Fibroblast of lung (primary cell): ENCODE data around the gene ZNF408. TPM values are rescaled to one million over a fixed set of nuclear protein-coding genes. Genes with fewer than 3 reads are reported as not detected.

Experiments used
- DNase-seq, 2 donors: peaks; one replicate each; pipeline versions ENCODE4 v3.0.0 to v3.0.0-alpha.2; 2010; ENCODE audit warnings: low read depth in 2 of 2
- H2AFZ ChIP-seq: 2 replicates; pipeline ENCODE4 v1.5.1; 2012; ENCODE audit warnings: low read length, control low read depth, inconsistent platforms
- H3K27ac ChIP-seq: 2 replicates; pipeline ENCODE4 v1.5.1; 2011; ENCODE audit warnings: low read length, control low read depth; ENCODE audit not compliant: insufficient read depth
- H3K27me3 ChIP-seq: 2 replicates; pipeline ENCODE4 v1.5.1; 2011; ENCODE audit warnings: mild to moderate bottlenecking, low read length; ENCODE audit not compliant: control insufficient read depth, insufficient read depth
- H3K36me3 ChIP-seq: 2 replicates; pipeline ENCODE4 v1.5.1; 2011; ENCODE audit warnings: low read length; ENCODE audit not compliant: control insufficient read depth, insufficient read depth
- H3K4me1 ChIP-seq: 2 replicates; pipeline ENCODE4 v1.5.1; 2011; ENCODE audit warnings: low read length; ENCODE audit not compliant: control insufficient read depth, insufficient read depth; ENCODE audit errors: extremely low read depth
- H3K4me2 ChIP-seq: 2 replicates; pipeline ENCODE4 v1.5.1; 2011; ENCODE audit warnings: low read length, control low read depth; ENCODE audit not compliant: insufficient read depth; ENCODE audit errors: extremely low read depth
- H3K4me3 ChIP-seq, 4 experiments: fragments of 200-600 bp in 1 of 4; sonication (generic) in 1 of 4; replicated peaks in 1 of 4; 2 replicates each; pipeline ENCODE4 v1.5.1; 2011 to 2016; ENCODE audit warnings: low read length in 4 of 4, low read depth in 3 of 4, mild to moderate bottlenecking in 3 of 4, control low read depth in 2 of 4, inconsistent platforms in 1 of 4, mixed read lengths in 1 of 4; ENCODE audit not compliant: insufficient read depth in 1 of 4; ENCODE audit errors: control extremely low read depth in 1 of 4
- H3K79me2 ChIP-seq: 2 replicates; pipeline ENCODE4 v1.5.1; 2012; ENCODE audit warnings: mild to moderate bottlenecking, low read length, inconsistent platforms; ENCODE audit not compliant: control insufficient read depth, insufficient read depth
- H3K9ac ChIP-seq: 2 replicates; pipeline ENCODE4 v1.5.1; 2011; ENCODE audit warnings: mild to moderate bottlenecking, low read length, control low read depth; ENCODE audit not compliant: insufficient read depth
- H3K9me3 ChIP-seq: 2 replicates; pipeline ENCODE4 v1.5.1; 2012; ENCODE audit warnings: low read depth, low read length; ENCODE audit not compliant: control insufficient read depth, insufficient read depth
- H4K20me1 ChIP-seq: 2 replicates; pipeline ENCODE4 v1.5.1; 2011; ENCODE audit warnings: low read length; ENCODE audit not compliant: control insufficient read depth, insufficient read depth; ENCODE audit errors: extremely low read depth
- CTCF ChIP-seq, 2 donors: IDR thresholded peaks in 1 of 2; conservative IDR thresholded peaks in 1 of 2; 1 replicate in 1 of 2; 2 replicates in 1 of 2; pipeline ENCODE4 v1.5.1; 2011 to 2012; ENCODE audit warnings: low read length in 2 of 2, control low read depth in 1 of 2, inconsistent platforms in 1 of 2, low read depth in 1 of 2, mild to moderate bottlenecking in 1 of 2
- EZH2 ChIP-seq: IDR thresholded peaks from 2 replicates; pipeline ENCODE4 v1.5.1; 2012; ENCODE audit warnings: low read length, control low read depth, mild to moderate bottlenecking; ENCODE audit errors: missing control alignments
- polyA plus RNA-seq, 2 donors: library from polyadenylated mRNA; depleted of rRNA in 1 of 2; stranded (reverse) in 1 of 2; unstranded in 1 of 2; fragments of >200 nt; gene quantifications; 2 replicates each; pipeline ENCODE4 v1.2.1, GENCODE V29; 2011 to 2012; ENCODE audit warnings: missing spikeins in 1 of 2
- total RNA-seq: library from RNA; depleted of rRNA; stranded (reverse); fragments of >200 nt; gene quantifications from 2 replicates; pipeline ENCODE4 v1.2.1, GENCODE V29; 2014

The ZNF408 gene
- total and polyA plus RNA-seq, 2 donors (not counting 1 experiment from before 2014, with no cell fraction given), result 4.2 to 7.9 TPM

GRCh38 chr11:46658259-46658658, 42.6 kb upstream of the ZNF408 start:
- H3K4me2 ChIP-seq, result no peak overlapping the region
- no peaks in the 10 kb centered on the region for H4K20me1 ChIP-seq
- no peaks in the 10 kb centered on the region for H3K9me3 ChIP-seq
- H3K36me3 ChIP-seq, result peaks cover 2% of the 10 kb centered on the region
- H3K79me2 ChIP-seq, result no peaks in the 10 kb centered on the region
- no peak overlapping the region for H3K27ac ChIP-seq
- no peaks in the 10 kb centered on the region for H3K4me1 ChIP-seq
- H2AFZ ChIP-seq, result no peak overlapping the region
- peak; percentile 68 to 85 for DNase-seq
- no peaks in the 10 kb centered on the region for H3K27me3 ChIP-seq
- H3K9ac ChIP-seq, result no peak overlapping the region
- TF ChIP-seq CTCF (conservative IDR thresholded peaks at IDR 0.05 in 1 of 2, IDR thresholded peaks at IDR 0.05 in 1 of 2; ENCODE audit: low read depth in 1 of 2, low read length in 2 of 2) (no peak), EZH2 (no peak)
- H3K4me3 ChIP-seq, result no peak overlapping the region

GRCh38 chr11:46659908-46660307, 40.9 kb upstream of the ZNF408 start:
- no peaks in the 10 kb centered on the region for H4K20me1 ChIP-seq
- H3K4me3 ChIP-seq, result no peak overlapping the region
- H3K4me1 ChIP-seq, result no peaks in the 10 kb centered on the region
- H3K79me2 ChIP-seq, result no peaks in the 10 kb centered on the region
- no peak overlapping the region for H3K4me2 ChIP-seq
- H3K27ac ChIP-seq, result no peak overlapping the region
- no peaks in the 10 kb centered on the region for H3K9me3 ChIP-seq
- no peak overlapping the region for H3K9ac ChIP-seq
- no peaks in the 10 kb centered on the region for H3K27me3 ChIP-seq
- TF ChIP-seq EZH2 (no peak), CTCF (conservative IDR thresholded peaks at IDR 0.05 in 1 of 2, IDR thresholded peaks at IDR 0.05 in 1 of 2; ENCODE audit: low read depth in 1 of 2, low read length in 2 of 2) (no peak)
- H2AFZ ChIP-seq, result no peak overlapping the region
- peak; percentile 69 to 83 for DNase-seq
- H3K36me3 ChIP-seq, result peaks cover 2% of the 10 kb centered on the region

- H3K9ac ChIP-seq, result no peak overlapping the region
Measured at GRCh38 chr11:46661836-46662235, 39.0 kb upstream of the ZNF408 start.

More at GRCh38 chr11:46661836-46662235, 39.0 kb upstream of the ZNF408 start:
- Histone ChIP-seq H3K9me3 (no peaks in the 10 kb centered on the region), H2AFZ (no peak overlapping the region), H3K27me3 (no peaks in the 10 kb centered on the region), H3K79me2 (no peaks in the 10 kb centered on the region), H3K27ac (no peak overlapping the region), H3K36me3 (peaks cover 2% of the 10 kb centered on the region), H3K4me3 (no peak overlapping the region), H4K20me1 (no peaks in the 10 kb centered on the region), H3K4me2 (no peak overlapping the region), H3K4me1 (no peaks in the 10 kb centered on the region)
- TF ChIP-seq EZH2, result no peak
- no peak for TF ChIP-seq CTCF (conservative IDR thresholded peaks at IDR 0.05 in 1 of 2, IDR thresholded peaks at IDR 0.05 in 1 of 2; ENCODE audit: low read depth in 1 of 2, low read length in 2 of 2)
- DNase-seq, result no peak
